ENCODE data around the gene TRPC4AP.

TRPC4AP gene

DNA sequence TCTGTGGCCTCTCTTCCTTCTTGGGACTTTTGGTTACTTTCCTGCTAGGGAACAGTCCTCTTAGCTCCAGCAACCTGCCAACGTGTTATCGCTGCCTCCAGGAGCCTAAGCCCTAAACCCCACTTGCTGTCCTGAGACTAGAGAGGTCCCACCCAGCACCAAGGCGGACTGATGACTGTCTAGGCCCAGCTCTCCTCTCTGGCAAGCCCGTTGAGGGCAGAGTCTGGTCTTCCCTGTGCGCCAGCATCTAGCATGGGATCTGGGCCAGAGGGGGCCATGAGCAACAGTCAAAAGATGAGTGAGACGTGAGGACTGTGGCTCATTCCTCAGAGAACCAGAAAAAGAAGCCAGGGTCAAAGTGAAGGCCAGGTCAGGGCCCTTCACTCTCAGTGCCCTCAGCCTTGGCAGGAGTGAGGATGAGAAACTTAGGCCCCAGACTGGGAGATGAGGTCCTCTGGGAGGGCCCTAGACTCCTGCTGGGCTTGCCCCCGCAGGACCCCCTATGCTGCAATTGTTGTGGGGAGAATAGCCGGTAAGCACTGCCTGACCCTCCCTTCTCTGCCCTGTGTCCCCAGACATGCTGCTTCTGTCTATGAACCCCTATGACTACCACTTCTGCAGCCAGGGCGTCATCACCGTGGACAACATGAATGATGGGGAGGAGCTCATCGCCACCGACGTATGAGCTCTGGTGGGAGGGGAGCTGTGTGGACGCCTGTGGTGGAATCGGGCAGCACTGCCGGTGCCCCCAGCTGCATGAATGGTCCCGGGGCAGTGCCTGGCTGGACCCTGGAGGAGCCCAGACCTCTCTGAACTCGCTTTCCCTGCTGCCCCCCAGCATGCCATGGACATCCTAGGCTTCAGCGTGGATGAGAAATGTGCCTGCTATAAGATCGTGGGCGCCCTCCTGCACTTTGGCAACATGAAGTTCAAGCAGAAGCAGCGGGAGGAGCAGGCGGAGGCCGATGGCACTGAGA, 106.0 kb downstream of the TRPC4AP start:
- DNase-seq, result no peak

GRCh38 chr20:34985461-34986310, 106.9 kb downstream of the TRPC4AP start:
- DNase-seq, result no peak

DNA sequence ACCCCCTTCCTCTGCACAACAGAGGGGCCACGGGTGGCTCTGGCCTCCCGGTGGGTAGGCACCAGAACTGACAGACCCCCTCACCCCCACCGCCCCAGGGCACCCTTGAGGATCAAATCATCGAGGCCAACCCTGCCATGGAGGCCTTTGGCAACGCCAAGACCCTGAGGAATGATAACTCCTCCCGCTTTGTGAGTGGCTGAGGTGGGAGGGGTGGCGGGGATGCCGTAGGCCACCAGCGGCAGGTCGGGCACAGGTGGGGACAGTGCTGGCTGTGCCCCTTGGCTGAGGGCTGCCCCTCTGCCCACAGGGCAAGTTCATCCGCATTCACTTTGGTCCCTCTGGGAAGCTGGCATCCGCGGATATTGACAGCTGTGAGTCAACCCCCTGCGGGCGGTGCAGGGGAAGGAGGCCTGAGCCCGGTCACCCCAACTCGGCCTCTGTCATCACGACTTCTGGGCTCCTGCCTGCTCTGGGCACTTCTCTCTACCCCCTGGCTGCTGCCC, 107.8 kb downstream of the TRPC4AP start:
- DNase-seq, result no peak

DNA sequence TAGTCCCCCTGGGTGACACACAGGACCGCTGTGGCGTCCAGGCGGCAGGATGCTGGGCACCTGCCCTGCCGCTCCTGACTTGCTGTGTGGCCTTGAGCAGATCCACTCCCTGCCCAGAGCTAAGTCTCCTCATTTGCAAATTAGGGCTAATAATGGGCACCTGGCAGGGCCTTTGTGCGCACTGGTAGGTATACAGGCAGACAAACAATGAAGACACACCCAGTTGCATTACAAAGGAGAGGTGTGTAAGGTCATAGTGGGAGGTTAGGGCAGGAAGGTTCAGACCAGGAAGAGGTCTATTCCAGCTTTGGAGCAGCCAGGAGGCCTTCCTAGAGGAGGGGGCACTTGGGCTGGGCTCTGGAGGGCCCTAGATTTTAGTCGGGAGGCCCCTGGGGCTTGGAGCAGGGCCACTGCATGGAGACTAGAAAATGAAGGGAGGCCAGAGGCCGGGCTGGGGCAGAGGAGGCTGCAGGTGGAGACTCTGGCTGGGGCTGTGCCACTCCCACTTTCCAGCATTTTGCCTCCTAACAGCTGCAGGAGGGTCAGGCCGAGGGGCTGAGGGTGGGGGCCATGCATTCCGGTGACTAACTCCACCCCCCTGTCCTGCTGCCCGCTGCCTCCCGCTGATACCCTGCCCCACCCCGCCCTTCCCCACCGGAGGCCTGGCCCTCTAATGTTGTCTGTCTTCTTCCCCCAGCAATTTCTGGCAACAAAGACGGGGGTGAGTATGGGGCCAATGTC, 108.4 kb downstream of the TRPC4AP start:
- DNase-seq, result no peak

GRCh38 chr20:34983089-34983820, 109.4 kb downstream of the TRPC4AP start:
- DNase-seq, result no peak

DNA sequence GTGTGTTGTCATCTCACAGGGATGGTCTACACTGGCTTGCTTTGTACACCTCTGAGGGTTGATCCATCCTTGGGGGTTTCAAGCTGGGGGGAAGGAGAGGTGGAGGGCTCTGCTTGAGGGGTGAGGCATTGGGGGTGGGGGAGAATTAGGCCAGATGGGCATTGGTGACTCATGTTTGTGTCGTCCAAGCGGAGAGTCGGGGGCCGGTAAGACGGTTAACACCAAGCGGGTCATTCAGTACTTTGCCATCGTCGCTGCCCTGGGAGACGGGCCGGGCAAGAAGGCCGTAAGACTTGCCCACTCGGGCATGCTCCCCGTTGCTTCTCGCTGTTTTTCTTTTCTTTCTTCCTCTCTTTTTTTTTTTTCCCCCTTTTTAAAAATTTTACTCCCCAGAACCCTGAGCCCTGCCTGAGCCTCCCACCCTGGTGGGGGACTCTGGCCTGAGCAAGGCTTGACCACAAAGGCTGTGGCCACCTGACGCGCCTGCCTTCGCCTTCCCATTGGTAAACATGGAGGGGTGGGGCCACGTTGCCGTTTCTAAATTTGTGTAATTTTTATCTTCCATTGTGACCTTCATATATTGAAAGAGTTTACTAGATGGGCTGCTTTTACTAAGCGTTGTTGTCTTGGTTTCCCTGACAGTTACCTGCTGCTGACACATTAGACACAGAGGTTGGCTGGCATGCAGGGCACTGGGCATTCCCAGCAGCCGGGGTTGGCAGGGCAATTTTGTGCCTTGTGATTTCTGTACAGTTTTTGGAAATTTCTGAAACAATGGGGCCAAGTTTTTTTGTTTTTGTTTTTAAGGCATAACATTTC, 110.1 kb downstream of the TRPC4AP start:
- DNase-seq, result no peak

GRCh38 chr20:34980543-34981233, 111.9 kb downstream of the TRPC4AP start:
- no peak for DNase-seq

GRCh38 chr20:34979366-34980153, 113.0 kb downstream of the TRPC4AP start:
- DNase-seq, result no peak

- DNase-seq, result no peak
Measured at GRCh38 chr20:34978092-34978744, 114.4 kb downstream of the TRPC4AP start.

- DNase-seq, result peak; percentile 26
Measured at GRCh38 chr20:34977365-34978091, 115.1 kb downstream of the TRPC4AP start.

GRCh38 chr20:34976286-34976685, 116.3 kb downstream of the TRPC4AP start:
- DNase-seq, result no peak

- peak; percentile 21 for DNase-seq
Measured at GRCh38 chr20:34974246-34974645, 118.4 kb downstream of the TRPC4AP start.

DNA sequence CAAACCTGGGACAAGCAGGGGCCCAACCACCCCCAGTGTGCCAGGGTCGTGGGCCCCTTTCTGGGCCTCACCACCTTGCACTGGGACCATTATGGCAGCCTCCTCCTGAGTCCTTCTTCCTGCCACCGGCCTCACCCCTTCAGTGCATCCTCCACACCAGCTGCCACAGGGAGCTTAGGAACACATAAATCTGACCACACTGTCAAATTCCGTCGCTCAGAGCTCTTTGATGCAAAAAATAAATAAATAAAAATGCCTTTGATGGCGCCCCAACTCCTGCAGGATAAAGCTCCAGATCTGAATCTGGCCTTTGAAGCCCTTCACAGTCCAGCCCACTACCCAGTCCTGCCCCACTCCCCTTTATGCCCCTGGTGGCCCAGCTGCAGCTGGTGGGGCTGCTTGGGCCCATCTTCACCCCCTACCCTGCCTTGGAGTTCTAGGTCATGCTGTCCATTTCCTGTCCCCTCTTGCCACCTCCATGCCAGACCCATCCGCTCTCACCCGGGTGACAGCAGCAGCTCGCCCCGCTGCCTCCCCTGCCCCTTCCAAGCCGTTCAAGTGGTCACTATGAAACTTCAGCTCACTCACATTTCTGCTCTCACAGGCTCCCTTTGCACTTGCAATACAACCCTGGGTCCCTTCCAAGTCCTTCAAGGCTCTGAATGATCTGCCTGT, 120.9 kb downstream of the TRPC4AP start:
- DNase-seq, result no peak

GRCh38 chr20:34970846-34971560, 121.6 kb downstream of the TRPC4AP start:
- DNase-seq, result no peak

- no peak for DNase-seq
Measured at GRCh38 chr20:34970193-34970840, 122.3 kb downstream of the TRPC4AP start.

- DNase-seq, result no peak
Measured at GRCh38 chr20:34968042-34968775, 124.4 kb downstream of the TRPC4AP start.

Measured in OCI-M1 (cell line).